ENCODE results near the gene TNS3. TPM values are rescaled to one million over a fixed set of nuclear protein-coding genes. Genes with fewer than 3 reads are reported as not detected.

Gene TNS3
- total RNA-seq, 1 donor from 2014 or later = 174 TPM

GRCh38 chr7:47298636-47299035, 283.3 kb downstream of the TNS3 start:
- H3K9me3 ChIP-seq = no peaks in the 10 kb centered on the region
- H3K4me1 ChIP-seq = peaks cover 5% of the 10 kb centered on the region
- TF ChIP-seq, protein P1, sequence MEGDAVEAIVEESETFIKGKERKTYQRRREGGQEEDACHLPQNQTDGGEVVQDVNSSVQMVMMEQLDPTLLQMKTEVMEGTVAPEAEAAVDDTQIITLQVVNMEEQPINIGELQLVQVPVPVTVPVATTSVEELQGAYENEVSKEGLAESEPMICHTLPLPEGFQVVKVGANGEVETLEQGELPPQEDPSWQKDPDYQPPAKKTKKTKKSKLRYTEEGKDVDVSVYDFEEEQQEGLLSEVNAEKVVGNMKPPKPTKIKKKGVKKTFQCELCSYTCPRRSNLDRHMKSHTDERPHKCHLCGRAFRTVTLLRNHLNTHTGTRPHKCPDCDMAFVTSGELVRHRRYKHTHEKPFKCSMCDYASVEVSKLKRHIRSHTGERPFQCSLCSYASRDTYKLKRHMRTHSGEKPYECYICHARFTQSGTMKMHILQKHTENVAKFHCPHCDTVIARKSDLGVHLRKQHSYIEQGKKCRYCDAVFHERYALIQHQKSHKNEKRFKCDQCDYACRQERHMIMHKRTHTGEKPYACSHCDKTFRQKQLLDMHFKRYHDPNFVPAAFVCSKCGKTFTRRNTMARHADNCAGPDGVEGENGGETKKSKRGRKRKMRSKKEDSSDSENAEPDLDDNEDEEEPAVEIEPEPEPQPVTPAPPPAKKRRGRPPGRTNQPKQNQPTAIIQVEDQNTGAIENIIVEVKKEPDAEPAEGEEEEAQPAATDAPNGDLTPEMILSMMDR (IDR thresholded peaks at IDR 0.05) = no peak
- peaks cover 95% of the 10 kb centered on the region for H3K36me3 ChIP-seq
- H3K27me3 ChIP-seq (ENCODE audit: low read depth) = no peaks in the 10 kb centered on the region
- no peak for ATAC-seq
- intact Hi-C loops (cut with DNase I) = no loop called here
- H3K4me3 ChIP-seq = no peak overlapping the region
- DNase-seq = no peak
- no peak overlapping the region for H3K27ac ChIP-seq

DNA sequence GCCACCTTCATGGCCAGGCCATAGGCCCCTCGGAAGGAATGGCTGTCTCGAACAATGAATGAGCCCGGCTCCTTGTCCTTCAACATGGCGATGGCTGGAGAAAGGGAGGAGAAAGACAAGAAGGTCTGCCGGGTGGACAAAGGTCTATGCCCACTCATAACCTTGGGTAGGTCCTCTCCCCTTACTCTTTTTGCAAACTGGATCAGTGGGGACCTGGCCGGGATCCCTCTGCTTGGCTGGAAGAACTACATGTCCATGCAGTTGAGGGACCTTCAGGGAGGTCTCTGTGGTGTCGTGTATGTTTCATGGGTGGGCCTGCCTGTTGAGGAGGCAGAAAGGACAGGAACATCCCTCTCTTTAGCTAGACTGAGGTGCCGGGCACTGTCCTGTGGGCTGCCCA, 284.8 kb downstream of the TNS3 start:
- DNase-seq (no peak), ATAC-seq (no peak)
- Histone ChIP-seq H3K27ac (no peak overlapping the region), H3K4me1 (peaks cover 11% of the 10 kb centered on the region), H3K4me3 (no peak overlapping the region), H3K9me3 (no peaks in the 10 kb centered on the region), H3K36me3 (peaks cover 95% of the 10 kb centered on the region), H3K27me3 (ENCODE audit: low read depth) (no peaks in the 10 kb centered on the region)
- TF ChIP-seq, protein P1 (IDR thresholded peaks at IDR 0.05) = no peak
- intact Hi-C loops (cut with DNase I) = no loop called here

DNA sequence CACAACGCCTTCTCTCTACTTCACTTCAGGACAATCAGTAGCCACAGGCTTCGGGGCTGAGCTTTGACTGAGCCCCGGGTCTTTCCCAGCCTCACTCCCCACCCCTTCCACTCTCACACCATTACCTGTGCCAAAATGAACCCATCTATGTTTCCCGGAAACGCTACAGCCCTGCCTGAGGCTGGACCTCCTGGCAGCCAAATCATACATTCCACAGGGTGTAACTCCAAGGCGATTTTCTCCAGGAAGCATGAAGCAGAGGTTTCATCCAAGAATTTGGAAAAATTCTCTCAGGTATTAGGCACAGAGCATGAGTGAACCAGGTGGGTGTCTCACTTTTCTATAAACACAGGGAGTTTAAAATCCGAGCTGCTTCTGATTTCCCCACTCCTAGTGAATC, 286.3 kb downstream of the TNS3 start:
- TF ChIP-seq, protein P1 (IDR thresholded peaks at IDR 0.05) = no peak
- no peak for ATAC-seq
- H3K27ac ChIP-seq = no peak overlapping the region

GRCh38 chr7:47294556-47295222, 287.2 kb downstream of the TNS3 start:
- no peak for ATAC-seq
- Histone ChIP-seq H3K27me3 (ENCODE audit: low read depth) (no peaks in the 10 kb centered on the region), H3K27ac (peak overlapping the region; percentile 34), H3K36me3 (peaks cover 90% of the 10 kb centered on the region), H3K9me3 (no peaks in the 10 kb centered on the region), H3K4me3 (no peak overlapping the region), H3K4me1 (peaks cover 11% of the 10 kb centered on the region)
- no peak for DNase-seq
- intact Hi-C loops (cut with DNase I) = no loop called here
- TF ChIP-seq, protein P1 (IDR thresholded peaks at IDR 0.05) = no peak

More for the DNA sequence above, 286.3 kb downstream of the TNS3 start:
- H3K27me3 ChIP-seq (ENCODE audit: low read depth) = no peaks in the 10 kb centered on the region
- DNase-seq = no peak
- peaks cover 95% of the 10 kb centered on the region for H3K36me3 ChIP-seq
- H3K4me1 ChIP-seq = peaks cover 11% of the 10 kb centered on the region
- H3K4me3 ChIP-seq = no peak overlapping the region
- intact Hi-C loops (cut with DNase I) = no loop called here
- no peaks in the 10 kb centered on the region for H3K9me3 ChIP-seq

GRCh38 chr7:47293884-47294555, 287.9 kb downstream of the TNS3 start:
- TF ChIP-seq, protein P1 (IDR thresholded peaks at IDR 0.05) = no peak
- ATAC-seq = peak; percentile 11 to 16
- Histone ChIP-seq H3K9me3 (no peaks in the 10 kb centered on the region), H3K27ac (peak overlapping the region; percentile 34), H3K4me3 (no peak overlapping the region), H3K36me3 (peaks cover 88% of the 10 kb centered on the region), H3K4me1 (peaks cover 11% of the 10 kb centered on the region), H3K27me3 (ENCODE audit: low read depth) (no peaks in the 10 kb centered on the region)
- DNase-seq = no peak
- intact Hi-C loops (cut with DNase I) = no loop called here
